A549 treated with Hydrocortisone at 1 μM for 4 hours (cell line): ENCODE measurements around the gene PI4K2A. TPM values are rescaled to one million over a fixed set of nuclear protein-coding genes. Genes with fewer than 3 reads are reported as not detected.

Source experiments
- total RNA-seq: library from RNA; stranded (reverse); fragments of 200-300 nt; extraction: Qiagen RNA extraction; gene quantifications from 5 replicates; pipeline ENCODE4 v1.2.3, GENCODE V29; 2022

Gene PI4K2A
- 22.0 to 24.9 TPM (median 23.7 TPM) in 5 replicates for total RNA-seq

DNA sequence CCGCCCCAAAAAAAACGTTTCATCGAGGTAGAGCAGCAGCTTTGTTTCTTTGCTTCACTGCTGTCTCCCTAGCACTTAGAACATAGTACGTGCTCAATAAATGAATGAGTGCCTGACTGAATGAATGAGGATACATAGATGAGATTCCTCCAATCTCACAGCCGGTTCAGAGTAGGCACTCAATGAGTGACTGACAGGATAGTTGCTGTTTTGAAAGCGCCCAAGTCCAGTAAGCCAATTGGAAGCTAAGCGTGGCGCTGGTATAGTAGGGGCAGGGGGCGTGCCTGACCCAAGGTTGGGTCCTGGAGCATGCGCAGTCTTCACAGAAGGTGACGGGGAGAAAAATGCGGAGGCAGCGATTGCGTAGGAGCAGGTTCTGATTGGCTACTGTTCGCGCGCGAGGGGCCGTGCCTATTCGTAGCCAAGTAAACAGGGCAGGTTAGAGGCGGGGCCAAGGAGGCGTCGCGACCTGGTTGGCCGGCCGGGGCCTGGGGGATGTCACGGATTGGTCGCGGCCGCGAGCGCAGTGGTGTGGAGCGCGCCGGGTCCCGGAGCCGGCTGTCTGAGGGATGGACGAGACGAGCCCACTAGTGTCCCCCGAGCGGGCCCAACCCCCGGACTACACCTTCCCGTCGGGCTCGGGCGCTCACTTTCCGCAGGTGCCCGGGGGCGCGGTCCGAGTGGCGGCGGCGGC is at the start of gene PI4K2A:
Gene PI4K2A, plus strand, starts transcription at position 498 of the 694 bp plus-strand sequence. Its CDS starts 72 bp downstream, at position 570.

DNA sequence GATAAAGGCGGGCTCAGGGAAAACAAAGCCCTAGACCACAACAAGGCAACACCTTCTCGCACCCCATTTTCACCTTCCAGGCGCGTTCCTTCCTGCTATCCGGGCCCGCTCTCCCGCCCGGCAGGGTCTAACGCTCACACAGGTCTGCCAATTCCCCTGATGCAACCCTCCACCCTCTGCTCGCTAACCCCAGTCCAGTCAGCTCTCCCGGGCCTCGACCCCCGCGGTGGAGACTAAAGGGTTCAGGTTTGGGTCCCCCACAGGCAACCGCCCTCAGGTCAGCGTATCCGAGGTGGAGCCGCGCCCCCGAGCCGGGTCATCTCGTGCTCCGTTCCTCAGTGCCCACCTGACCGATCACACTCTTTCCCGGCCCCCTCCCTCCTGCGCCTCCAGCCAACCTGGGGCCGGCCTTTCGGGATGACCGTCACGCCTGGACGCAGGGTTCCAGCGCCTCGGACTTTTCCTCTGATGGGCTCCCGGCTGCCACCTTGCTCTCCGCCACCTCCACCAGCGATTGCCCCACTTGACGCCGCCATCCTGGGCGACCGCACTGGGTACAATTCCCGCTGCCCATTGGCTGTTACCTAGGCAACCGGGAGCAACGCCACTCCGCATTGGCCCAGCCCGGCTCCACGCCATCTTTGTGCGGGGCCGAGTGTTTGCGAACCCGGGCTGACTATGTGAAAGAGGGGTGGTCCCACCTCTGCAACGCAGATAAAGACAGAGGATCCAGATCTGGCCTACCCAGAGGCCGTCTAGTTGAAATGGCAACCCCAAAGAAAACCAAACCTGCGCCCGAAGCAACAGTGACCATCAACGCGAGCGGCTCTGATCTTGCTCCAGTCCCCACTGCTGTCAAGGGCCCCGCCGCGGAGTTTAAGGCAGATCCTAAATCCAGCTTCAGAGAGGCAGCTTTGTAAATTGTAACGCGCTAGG is 7.3 kb upstream of the PI4K2A start, which contains the start of gene MORN4:
Gene MORN4, minus strand, starts transcription at position 552 of the 936 bp plus-strand sequence. CDS start 13,847 bp downstream, outside the sequence.

DNA sequence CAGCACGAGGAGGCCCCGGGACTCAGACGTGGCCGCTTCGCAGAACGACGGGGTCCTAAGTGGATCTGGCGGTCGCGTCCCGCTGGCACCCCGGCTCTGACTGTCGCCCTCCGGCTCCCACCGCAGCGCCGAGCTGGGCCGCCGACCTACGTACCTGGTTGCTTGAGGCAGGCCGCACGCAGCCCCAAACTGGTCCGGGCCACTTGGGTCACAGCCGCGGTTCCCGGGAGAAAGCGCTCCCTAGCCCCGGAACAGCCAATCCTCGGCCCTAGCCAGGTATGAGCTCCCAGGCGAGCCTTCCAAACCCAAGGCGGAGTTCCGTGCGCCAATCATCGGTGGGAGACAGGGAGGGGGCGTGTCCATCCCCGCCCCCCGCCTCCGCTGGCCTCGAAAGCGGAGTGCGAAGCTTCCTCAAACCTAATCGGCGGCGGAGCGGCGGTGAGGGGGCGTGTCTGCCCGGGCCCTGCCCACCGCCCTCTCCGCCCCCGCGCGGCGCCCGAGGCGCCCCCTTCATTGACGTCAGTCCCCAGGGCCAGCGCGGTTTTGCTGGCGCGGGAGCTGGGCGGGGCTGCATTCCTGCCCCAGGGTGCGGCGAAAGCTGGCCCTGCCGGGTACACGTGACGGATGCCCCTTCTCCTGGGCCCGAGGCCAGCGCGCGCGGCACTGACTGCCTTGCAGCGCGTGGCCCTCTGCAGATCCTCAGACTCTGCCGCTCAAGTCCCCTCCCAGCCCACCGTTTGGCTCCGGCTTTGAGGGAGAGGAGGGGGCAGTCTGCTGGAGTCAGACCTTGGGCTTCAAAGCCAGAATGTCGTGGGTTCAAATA is 46.7 kb downstream of the PI4K2A start, which contains the start of gene AVPI1:
Gene AVPI1, minus strand, starts transcription at position 280 of the 823 bp plus-strand sequence. CDS start 7,336 bp downstream, outside the sequence.

DNA sequence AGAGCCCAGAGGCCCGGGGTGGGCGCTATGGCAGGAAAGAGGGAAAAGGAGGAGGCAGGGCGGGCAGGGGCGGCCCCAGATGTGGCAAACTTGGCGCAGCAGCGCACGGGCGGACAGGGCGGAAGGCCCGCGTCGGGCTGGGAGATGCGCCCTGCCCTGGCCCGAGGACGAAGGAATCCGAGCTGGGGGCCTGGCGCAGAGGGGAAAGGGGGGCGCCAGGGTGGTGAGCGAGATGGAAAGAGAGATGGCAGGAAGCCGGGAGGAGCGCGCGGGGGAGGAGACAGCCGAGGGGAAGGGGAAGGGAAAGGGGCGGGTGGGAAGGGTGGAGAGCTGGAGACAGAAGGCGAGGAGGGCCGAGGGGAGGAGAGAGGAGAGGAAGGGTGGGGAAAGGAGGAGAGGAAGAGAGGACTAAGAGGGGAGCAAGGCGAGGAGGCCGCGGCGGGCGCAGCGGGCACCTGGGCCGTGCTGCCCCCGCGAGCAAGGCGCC is 72.9 kb downstream of the PI4K2A start, which contains the start of gene MARVELD1:
Gene MARVELD1, plus strand, starts transcription at position 392 of the 487 bp plus-strand sequence. CDS start 147 bp downstream, outside the sequence.

Other genes with a start within 250 kb of the PI4K2A start
- gene RRP12, start 239.3 kb upstream of the PI4K2A start, total RNA-seq, result 50.9 to 64.9 TPM (median 55.6 TPM) in 5 replicates
- 599 to 650 TPM (median 629 TPM) in 5 replicates for gene PGAM1, start 214.5 kb upstream of the PI4K2A start, total RNA-seq
- 51.7 to 58.9 TPM (median 54.8 TPM) in 5 replicates for gene EXOSC1, start 194.7 kb upstream of the PI4K2A start, total RNA-seq
- 47.0 to 52.7 TPM (median 51.7 TPM) in 5 replicates for gene ZDHHC16, start 194.5 kb upstream of the PI4K2A start, total RNA-seq
- gene MMS19, start 142.2 kb upstream of the PI4K2A start, total RNA-seq, result 47.4 to 50.9 TPM (median 48.9 TPM) in 5 replicates
- gene UBTD1, start 141.7 kb upstream of the PI4K2A start, total RNA-seq, result 15.5 to 22.8 TPM (median 20.0 TPM) in 5 replicates
- gene ANKRD2, start 67.9 kb upstream of the PI4K2A start, total RNA-seq, result 5.6 to 8.9 TPM (median 7.3 TPM) in 5 replicates
- gene HOGA1, start 56.3 kb upstream of the PI4K2A start, total RNA-seq, result 1.9 to 2.8 TPM (median 2.4 TPM) in 5 replicates
- 0.10 to 0.16 TPM in 2 of 5 replicates, not detected in the others for gene C10orf62, start 51.0 kb upstream of the PI4K2A start, total RNA-seq
- gene MORN4, start 7.2 kb upstream of the PI4K2A start, total RNA-seq, result 6.4 to 7.7 TPM (median 7.5 TPM) in 5 replicates
- gene AVPI1, start 46.6 kb downstream of the PI4K2A start, total RNA-seq, result 82.5 to 134 TPM (median 124 TPM) in 5 replicates
- gene MARVELD1, start 73.1 kb downstream of the PI4K2A start, total RNA-seq, result 43.3 to 55.7 TPM (median 54.3 TPM) in 5 replicates
- 20.2 to 24.5 TPM (median 22.9 TPM) in 5 replicates for gene ZFYVE27, start 96.5 kb downstream of the PI4K2A start, total RNA-seq
- 2.2 to 2.7 TPM (median 2.6 TPM) in 5 replicates for gene SFRP5, start 131.3 kb downstream of the PI4K2A start, total RNA-seq
- 3.3 to 3.8 TPM (median 3.5 TPM) in 5 replicates for gene GOLGA7B, start 209.2 kb downstream of the PI4K2A start, total RNA-seq